ENCODE data around the gene FBN3.
"Not testable (repeated sequence)": the region's sequence is repeated elsewhere in the genome, so short reads cannot be mapped to it uniquely, and the experiment has no call there.

The FBN3 gene

GRCh38 chr19:8050274-8051096, 98.9 kb downstream of the FBN3 start:
- FAIRE-seq, result no peak

DNA sequence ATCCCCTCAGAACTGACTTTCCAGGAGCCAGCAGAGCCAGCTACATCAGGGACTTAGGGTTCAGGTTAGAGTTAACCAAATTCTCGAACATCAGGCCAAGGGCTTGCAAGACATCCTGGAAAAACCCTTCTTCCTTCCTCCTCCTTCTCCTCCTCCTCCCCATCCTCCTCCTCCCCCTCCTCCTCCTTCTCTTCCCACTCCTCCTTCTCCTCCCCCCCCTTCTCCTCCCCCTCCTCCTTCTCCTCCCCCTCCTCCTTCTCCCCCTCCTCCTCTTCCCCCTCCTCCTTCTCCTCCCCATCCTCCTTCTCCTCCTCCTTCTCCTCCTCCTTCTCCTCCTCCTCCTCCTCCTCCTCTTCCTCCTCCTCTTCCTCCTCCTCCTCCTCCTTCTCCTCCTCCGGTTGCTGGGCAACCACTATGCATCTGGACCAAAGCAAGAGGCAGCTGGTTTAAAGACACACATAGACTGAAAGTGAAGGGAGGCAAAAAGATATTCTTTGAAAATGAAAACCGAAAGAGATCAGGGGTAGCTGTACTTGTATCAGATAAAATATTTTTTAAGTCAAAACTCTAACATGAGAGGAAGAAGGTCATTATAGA, 102.7 kb downstream of the FBN3 start:
- no peak for FAIRE-seq

- no peak for FAIRE-seq
Observed at GRCh38 chr19:8045872-8046568, 103.4 kb downstream of the FBN3 start.

DNA sequence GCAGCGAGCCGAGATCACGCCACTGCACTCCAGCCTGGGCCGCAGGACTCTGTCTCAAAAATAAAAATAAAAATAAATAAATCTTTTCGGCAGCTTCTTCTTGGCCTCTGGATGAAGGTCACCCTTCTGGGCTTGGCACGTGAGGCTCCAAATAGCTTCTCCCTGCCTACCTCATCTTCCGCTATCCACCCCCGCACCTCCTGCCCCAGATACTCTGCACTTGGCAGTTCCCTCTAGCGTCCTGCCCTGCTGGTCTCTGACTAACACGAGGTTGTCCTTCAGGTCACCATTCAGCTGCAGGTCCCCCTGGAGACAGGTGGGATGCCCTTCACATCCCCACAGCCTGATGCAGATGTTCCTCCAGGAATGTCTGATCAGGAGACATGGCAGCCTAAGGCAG, 105.4 kb downstream of the FBN3 start:
- FAIRE-seq, result no peak

DNA sequence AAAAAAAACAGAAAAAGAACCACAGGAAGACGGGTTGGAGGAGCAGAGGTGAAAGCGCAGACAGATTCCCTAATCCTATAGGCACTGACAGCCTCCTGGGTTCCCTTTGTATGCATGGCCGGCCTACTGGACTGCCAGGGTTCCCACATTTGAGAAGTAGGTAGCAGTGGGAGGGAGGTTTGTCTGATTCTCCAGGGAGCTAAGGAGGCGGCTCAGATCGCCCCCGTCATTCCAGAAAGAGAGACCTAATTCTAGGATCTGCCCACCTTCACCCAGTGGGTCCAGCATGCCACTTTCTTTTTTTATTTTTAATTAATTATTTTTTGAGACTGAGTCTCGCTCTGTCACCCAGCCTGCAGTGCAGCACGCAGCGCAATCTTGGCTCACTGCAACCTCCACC, 106.5 kb downstream of the FBN3 start:
- no peak for FAIRE-seq

- FAIRE-seq, result no peak
Observed at GRCh38 chr19:8041531-8041931, 107.9 kb downstream of the FBN3 start.

- FAIRE-seq, result no peak
Observed at GRCh38 chr19:8039231-8039630, 110.2 kb downstream of the FBN3 start.

GRCh38 chr19:8038815-8039214, 110.6 kb downstream of the FBN3 start:
- no peak for FAIRE-seq

GRCh38 chr19:8036434-8037099, 112.8 kb downstream of the FBN3 start:
- no peak for FAIRE-seq

DNA sequence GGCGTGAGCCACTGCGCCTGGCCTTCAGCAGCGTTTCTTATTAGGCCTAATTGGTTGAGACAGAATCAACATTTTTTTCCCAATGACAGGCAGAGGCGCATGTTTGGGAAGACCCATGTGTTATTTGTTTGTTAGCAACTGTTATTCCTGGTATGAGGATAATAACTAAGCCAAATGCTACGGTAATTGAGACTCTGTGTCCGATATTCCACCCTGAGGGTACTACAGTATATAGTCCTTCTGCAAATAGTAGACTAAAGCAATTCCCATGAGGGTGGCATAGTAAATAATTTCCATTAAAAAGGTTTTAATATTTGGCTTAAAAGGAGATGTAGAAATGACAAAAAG, 115.2 kb downstream of the FBN3 start:
- FAIRE-seq, result no peak

DNA sequence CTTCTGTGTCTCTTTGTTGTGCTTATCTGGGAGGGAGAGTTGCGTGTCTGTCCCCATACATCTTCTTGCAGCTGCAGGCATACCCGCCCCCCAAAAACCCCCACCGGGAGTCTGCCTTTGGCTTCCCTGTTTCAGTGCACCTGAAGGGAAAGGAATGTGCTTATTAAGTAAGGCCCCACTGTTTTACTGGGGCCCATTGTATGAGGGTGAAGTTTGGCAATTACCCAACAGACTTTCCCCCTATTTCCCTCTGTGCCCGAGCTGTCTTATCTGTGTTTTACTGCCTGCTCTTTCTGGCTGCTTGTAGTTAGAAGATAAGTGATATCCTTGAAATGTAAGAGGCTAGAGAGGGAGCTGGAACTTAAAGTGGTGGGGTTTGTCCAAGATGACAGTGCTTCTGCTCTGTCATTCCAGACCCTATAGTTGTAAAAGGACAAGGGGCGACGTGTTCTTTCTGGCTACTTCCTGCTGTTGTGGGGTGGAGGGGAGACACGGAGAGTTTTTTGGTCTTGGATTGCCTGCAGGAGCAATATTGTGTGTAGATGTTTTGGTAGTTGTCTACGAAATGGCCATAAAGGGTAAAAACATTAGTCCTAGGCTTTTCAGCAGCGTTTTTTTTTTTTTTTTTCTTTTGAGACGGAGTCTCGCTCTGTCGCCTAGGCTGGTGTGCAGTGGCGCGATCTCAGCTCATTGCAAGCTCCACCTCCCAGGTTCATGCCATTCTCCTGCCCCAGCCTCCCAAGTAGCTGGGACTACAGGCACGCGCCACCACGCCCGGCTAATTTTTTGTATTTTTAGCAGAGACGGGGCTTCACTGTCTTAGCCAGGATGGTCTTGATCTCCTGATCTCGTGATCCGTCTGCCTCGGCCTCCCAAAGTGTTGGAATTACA, 115.9 kb downstream of the FBN3 start:
- not testable (repeated sequence) for FAIRE-seq

- no peak for FAIRE-seq
Observed at GRCh38 chr19:8030960-8031359, 118.4 kb downstream of the FBN3 start.

GRCh38 chr19:8028951-8029491, 120.4 kb downstream of the FBN3 start:
- FAIRE-seq, result no peak

- FAIRE-seq, result no peak
Observed at GRCh38 chr19:8025316-8025715, 124.1 kb downstream of the FBN3 start.

- FAIRE-seq, result not testable (repeated sequence)
Observed at GRCh38 chr19:8024256-8024655, 125.1 kb downstream of the FBN3 start.

- no peak for FAIRE-seq
Observed at GRCh38 chr19:8023371-8023770, 126.0 kb downstream of the FBN3 start.

DNA sequence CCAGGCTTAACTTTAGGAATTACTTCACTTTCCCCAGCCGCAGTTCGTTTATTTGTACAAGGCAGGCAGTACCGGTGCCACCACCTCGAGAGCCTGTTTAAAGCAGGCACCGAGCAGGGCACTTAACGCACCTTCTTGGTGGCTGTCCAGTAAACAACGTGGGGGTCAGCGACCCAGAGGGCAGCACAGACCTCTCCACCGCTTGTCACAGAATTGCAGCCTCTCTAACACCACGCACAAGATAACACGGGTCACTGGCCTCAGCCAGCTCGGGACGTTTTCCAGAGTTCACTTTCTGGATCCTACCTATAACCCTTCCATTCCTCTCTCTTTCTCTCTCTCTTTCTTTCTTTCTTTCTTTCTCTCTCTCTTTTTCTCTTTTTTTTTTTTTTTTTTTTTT, 127.1 kb downstream of the FBN3 start:
- no peak for FAIRE-seq

GRCh38 chr19:8021374-8021773, 128.0 kb downstream of the FBN3 start:
- FAIRE-seq, result no peak

GRCh38 chr19:8020681-8021080, 128.7 kb downstream of the FBN3 start:
- no peak for FAIRE-seq

- no peak for FAIRE-seq
Observed at GRCh38 chr19:8017808-8018207, 131.6 kb downstream of the FBN3 start.

Data from islet of Langerhans (tissue), 1 donor.